ENCODE data around the gene RAP2A.

- TF ChIP-seq CTCF (conservative IDR thresholded peaks at IDR 0.05; ENCODE audit: low read length): no peak
- TF ChIP-seq EZH2phosphoT487 (IDR thresholded peaks at IDR 0.05; ENCODE audit: borderline replicate concordance, low read depth, low read length): no peak
Observed at GRCh38 chr13:97422118-97423054, 11.6 kb upstream of the RAP2A start.

All from OCI-LY7 (cell line).